Natural killer cell (primary cell): ENCODE data around the gene SPSB3. TPM values are rescaled to one million over a fixed set of nuclear protein-coding genes. Genes with fewer than 3 reads are reported as not detected.
A peak's percentile ranks its signal among the peaks of the same experiment; 100 is the strongest.

Experiments used
- ATAC-seq, 3 donors: fragments of 150-1000 bp in 2 of 3; fragments of 200-7000 bp in 1 of 3; cut with Tn5 transposase; 1 replicate in 1 of 3; 2 replicates in 2 of 3; pipeline ENCODE4 v1.10.0; 2021; ENCODE audit warnings: mild to moderate bottlenecking in 2 of 3, moderate library complexity in 2 of 3
- DNase-seq, 2 donors: peaks; one replicate each; pipeline versions ENCODE4 v3.0.0 to v3.0.0-alpha.2; 2013 to 2021; ENCODE audit warnings: mixed read lengths in 1 of 2
- H3K27ac ChIP-seq: one replicate; pipeline ENCODE4 v1.5.1; 2013; ENCODE audit warnings: mild to moderate bottlenecking, low read length
- H3K27me3 ChIP-seq: one replicate; pipeline ENCODE4 v1.6.1; 2013; ENCODE audit warnings: low read length; ENCODE audit not compliant: control insufficient read depth, insufficient read depth
- H3K36me3 ChIP-seq: one replicate; pipeline ENCODE4 v1.6.1; 2013; ENCODE audit warnings: low read length; ENCODE audit not compliant: control insufficient read depth, insufficient read depth
- H3K4me1 ChIP-seq: one replicate; pipeline ENCODE4 v1.6.1; 2013; ENCODE audit warnings: low read length; ENCODE audit not compliant: control insufficient read depth, insufficient read depth
- H3K4me3 ChIP-seq: one replicate; pipeline ENCODE4 v1.5.1; 2013; ENCODE audit warnings: low read length
- H3K9me3 ChIP-seq: one replicate; pipeline ENCODE4 v1.6.1; 2013; ENCODE audit warnings: low read length; ENCODE audit not compliant: control insufficient read depth, insufficient read depth
- H3K27ac Mint-ChIP-seq, 2 donors: one replicate each; pipeline ENCODE4 v1.8.0; 2022; ENCODE audit warnings: mild to moderate bottlenecking in 2 of 2, mixed read lengths in 2 of 2, moderate library complexity in 1 of 2
- H3K27me3 Mint-ChIP-seq, 2 donors: one replicate each; pipeline ENCODE4 v1.8.0; 2022; ENCODE audit warnings: low read depth in 2 of 2, mixed read lengths in 2 of 2
- H3K36me3 Mint-ChIP-seq: one replicate; pipeline ENCODE4 v1.8.0; 2022; ENCODE audit warnings: mixed read lengths
- H3K4me1 Mint-ChIP-seq, 2 donors: one replicate each; pipeline ENCODE4 v1.8.0; 2022; ENCODE audit warnings: mixed read lengths in 2 of 2
- H3K4me3 Mint-ChIP-seq: one replicate; pipeline ENCODE4 v1.8.0; 2022; ENCODE audit warnings: mild to moderate bottlenecking, moderate library complexity, mixed read lengths
- H3K9me3 Mint-ChIP-seq, 2 donors: one replicate each; pipeline ENCODE4 v1.8.0; 2022; ENCODE audit warnings: mixed read lengths in 2 of 2
- CTCF ChIP-seq: fragments of 200-600 bp; IDR thresholded peaks from one replicate; pipeline ENCODE4 v1.8.0; 2022; ENCODE audit warnings: antibody characterized with exemption
- WGBS: methylation state at CpG from one replicate; pipeline ENCODE4 v1.1.7; 2013; ENCODE audit warnings: missing lambda C conversion rate; ENCODE audit not compliant: insufficient coverage; 5-methylcytosine and 5-hydroxymethylcytosine counted together
- intact Hi-C: fragments of 100-400 bp; cut with micrococcal nuclease; formaldehyde crosslinking; loops from one replicate; pipeline ENCODE4 v1.14.2; 2022
- total RNA-seq, 4 donors: library from RNA; stranded (reverse); fragments of 120-200 nt in 1 of 4; gene quantifications; one replicate each; pipeline versions ENCODE4 v1.2.3 to v1.2.4, GENCODE V29; 2013 to 2022

The SPSB3 gene
- 100 to 1,000 TPM; 100 to 122 (median 110) TPM for total RNA-seq
- total RNA-seq (2013): 78.8 TPM

- Histone ChIP-seq H3K36me3 (peaks cover 17% of the 10 kb centered on the region), H3K27me3 (no peaks in the 10 kb centered on the region), H3K9me3 (no peaks in the 10 kb centered on the region), H3K4me1 (peaks cover 49% of the 10 kb centered on the region), H3K27ac (peak within 1 kb of the TSS; percentile 61), H3K4me3 (peak within 1 kb of the TSS; percentile 61)
- intact Hi-C loops: loop anchor here (1.0 to 2.0 kb wide), 2 partner anchors 9 to 44 kb away; partner anchors contain the start of genes FAHD1, HAGH and MRPS34
- ATAC-seq (peak; percentile 86 to 94 (median 86)), DNase-seq (peak; percentile 97 to 99)
- no peak for TF ChIP-seq CTCF
- Mint-ChIP-seq H3K4me1 (peaks cover 10 to 22% of the 10 kb centered on the region in 2 donors), H3K27me3 (no peaks in the 10 kb centered on the region), H3K4me3 (peak within 1 kb of the TSS; percentile 89), H3K27ac (peak within 1 kb of the TSS; percentile 88 to 92), H3K9me3 (no peaks in the 10 kb centered on the region), H3K36me3 (no peaks in the 10 kb centered on the region)
- WGBS: under 1% methylated on average over 102 of the region's 102 CpGs
Measured at GRCh38 chr16:1782408-1783264, at the start of gene SPSB3, which contains the start of gene NUBP2. Gene SPSB3, minus strand, starts transcription at chr16:1782571. Its CDS starts 1,088 bp downstream, at chr16:1781483. Gene NUBP2, plus strand, starts transcription at chr16:1782960. Its CDS starts 61 bp downstream, at chr16:1783021.

- H3K27ac ChIP-seq: no peak overlapping the region
- intact Hi-C loops: no loop called here
- no peak for TF ChIP-seq CTCF
- Mint-ChIP-seq H3K36me3 (no peaks in the 10 kb centered on the region), H3K27ac (no peak overlapping the region), H3K4me3 (no peak overlapping the region), H3K4me1 (peaks cover 9 to 12% of the 10 kb centered on the region in 2 donors), H3K27me3 (no peaks in the 10 kb centered on the region), H3K9me3 (no peaks in the 10 kb centered on the region)
- WGBS: 86% methylated on average over 19 of the region's 19 CpGs
- H3K27me3 ChIP-seq: no peaks in the 10 kb centered on the region
- peaks cover 10% of the 10 kb centered on the region for H3K4me1 ChIP-seq
- H3K9me3 ChIP-seq: no peaks in the 10 kb centered on the region
- no peak for ATAC-seq
- H3K4me3 ChIP-seq: no peak overlapping the region
- no peak for DNase-seq
- peaks cover 2% of the 10 kb centered on the region for H3K36me3 ChIP-seq
Measured at GRCh38 chr16:1831186-1832075, 49.1 kb upstream of the SPSB3 start.

- Histone ChIP-seq H3K4me1 (peaks cover 18% of the 10 kb centered on the region), H3K27me3 (no peaks in the 10 kb centered on the region), H3K27ac (no peak overlapping the region), H3K36me3 (peaks cover 2% of the 10 kb centered on the region), H3K4me3 (no peak overlapping the region), H3K9me3 (no peaks in the 10 kb centered on the region)
- no peak for TF ChIP-seq CTCF
- 92% methylated on average over 3 of the region's 3 CpGs for WGBS
- ATAC-seq: no peak
- Mint-ChIP-seq H3K9me3 (no peaks in the 10 kb centered on the region), H3K27me3 (no peaks in the 10 kb centered on the region), H3K4me1 (peaks cover 9 to 12% of the 10 kb centered on the region in 2 donors), H3K36me3 (no peaks in the 10 kb centered on the region), H3K4me3 (no peak overlapping the region), H3K27ac (no peak overlapping the region)
- DNase-seq: no peak
- intact Hi-C loops: no loop called here
Measured at GRCh38 chr16:1830213-1830612, 47.8 kb upstream of the SPSB3 start.
